Measurements from ENCODE around the gene PDE4D. TPM values are rescaled to one million over a fixed set of nuclear protein-coding genes. Genes with fewer than 3 reads are reported as not detected.

PDE4D gene
- total and polyA plus RNA-seq, 10 of the 15 experiments (the other 5 are each of a cell fraction or from before 2014, with no cell fraction given) = 0.87 to 4.1 (median 2.2) TPM

DNA sequence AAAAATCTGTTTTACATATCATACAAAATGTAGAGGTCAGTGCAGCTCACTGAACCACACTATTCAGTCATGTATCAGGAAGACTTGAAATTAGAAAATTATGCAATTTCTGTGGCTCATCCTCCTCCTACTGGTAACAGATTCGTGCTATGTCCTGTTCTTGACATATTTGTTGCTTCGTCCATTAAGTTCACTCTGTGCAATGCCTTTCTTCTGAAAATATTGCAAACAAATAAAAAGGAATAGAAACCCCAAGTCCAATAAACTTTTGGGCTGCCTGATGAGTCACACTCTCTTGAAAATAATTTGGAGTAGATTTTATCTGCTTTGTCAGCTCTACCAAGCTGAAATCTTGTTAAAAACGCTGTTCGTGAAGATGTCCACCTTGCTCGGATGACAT lies 919.4 kb downstream of the PDE4D start:
- Histone ChIP-seq H3K4me3 (no peak overlapping the region), H3K4me2 (ENCODE audit: control insufficient read depth, insufficient read depth) (no peak overlapping the region), H3K9me3 (replicated peaks; ENCODE audit: control insufficient read depth, insufficient read depth, low read length) (no peaks in the 10 kb centered on the region), H3K9ac (ENCODE audit: control insufficient read depth, insufficient read depth, low read length) (no peak overlapping the region), H2AFZ (ENCODE audit: control insufficient read depth, low read depth, low read length) (no peak overlapping the region), H3K27me3 (replicated peaks in 1 of 2; ENCODE audit: control insufficient read depth in 2 of 2, insufficient read depth in 2 of 2, low read length in 1 of 2) (no peaks in the 10 kb centered on the region), H3K27ac (ENCODE audit: control insufficient read depth, insufficient read depth) (no peak overlapping the region), H3K4me1 (ENCODE audit: control insufficient read depth, insufficient read depth, low read length) (no peaks in the 10 kb centered on the region), H4K20me1 (ENCODE audit: control insufficient read depth, insufficient read depth) (no peaks in the 10 kb centered on the region), H3K36me3 (ENCODE audit: control insufficient read depth in 2 of 2, insufficient read depth in 2 of 2, low read length in 1 of 2) (no peaks in the 10 kb centered on the region), H3K79me2 (ENCODE audit: control insufficient read depth, insufficient read depth, low read length) (no peaks in the 10 kb centered on the region)
- ChIA-PET SMC1A (ENCODE audit: uncharacterized antibody, unreplicated experiment) (interaction anchor here (0.9 to 1.3 kb wide), 2 partner anchors 11 to 88 kb away, joined by 3 to 4 read pairs; no protein-coding TSS in a partner anchor), RAD21 (ENCODE audit: unreplicated experiment) (no interaction called here), CTCF (no interaction called here), POLR2A (no interaction called here)
- WGBS (ENCODE audit: insufficient coverage, insufficient replicate concordance, low lambda C conversion rate, missing lambda C conversion rate) = 35% methylated on average over 5 of the region's 5 CpGs
- FAIRE-seq (no peak), ATAC-seq (no peak), DNase-seq (ENCODE audit: low read depth, low spot score) (no peak)
- intact Hi-C loops (cut with micrococcal nuclease; ENCODE audit: unreplicated experiment) = no loop called here
- no TSS peak for BruUV-seq (replicated peaks)
- in situ Hi-C loops (cut with MboI) = no loop called here
- no peak for TF ChIP-seq EGR1 (IDR thresholded peaks at IDR 0.05; ENCODE audit: borderline replicate concordance in 1 of 2, low read depth in 2 of 2, low read length in 2 of 2)

DNA sequence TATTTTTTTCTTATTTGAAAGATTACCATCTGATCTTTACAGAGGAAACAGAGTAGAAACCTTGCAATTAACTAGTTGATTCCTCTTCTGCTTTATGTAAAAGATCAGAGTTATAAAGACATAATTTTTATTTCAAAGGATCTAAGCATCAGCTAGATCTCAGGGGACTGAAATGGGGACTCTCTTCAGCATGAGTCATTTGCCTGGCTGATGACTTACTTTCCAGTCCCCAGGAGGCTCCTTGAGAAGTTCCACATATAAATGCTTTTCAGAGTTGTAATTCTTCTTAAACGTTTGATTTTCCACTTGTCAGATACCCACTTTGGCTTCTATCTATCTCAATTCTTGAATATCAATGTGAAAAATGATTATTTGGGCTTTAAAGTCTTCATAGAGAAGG lies 921.2 kb downstream of the PDE4D start:
- ChIA-PET RAD21 (ENCODE audit: unreplicated experiment) (no interaction called here), CTCF (interaction anchor here (1.9 kb wide), 1 partner anchor 34 kb away, joined by 5 read pairs; no protein-coding TSS in a partner anchor), SMC1A (ENCODE audit: uncharacterized antibody, unreplicated experiment) (no interaction called here), POLR2A (no interaction called here)
- ATAC-seq (0 out of 3 replicates have a peak, but pooled peaks have one; percentile 21), FAIRE-seq (no peak), DNase-seq (ENCODE audit: low read depth, low spot score) (no peak)
- TF ChIP-seq, protein P1, sequence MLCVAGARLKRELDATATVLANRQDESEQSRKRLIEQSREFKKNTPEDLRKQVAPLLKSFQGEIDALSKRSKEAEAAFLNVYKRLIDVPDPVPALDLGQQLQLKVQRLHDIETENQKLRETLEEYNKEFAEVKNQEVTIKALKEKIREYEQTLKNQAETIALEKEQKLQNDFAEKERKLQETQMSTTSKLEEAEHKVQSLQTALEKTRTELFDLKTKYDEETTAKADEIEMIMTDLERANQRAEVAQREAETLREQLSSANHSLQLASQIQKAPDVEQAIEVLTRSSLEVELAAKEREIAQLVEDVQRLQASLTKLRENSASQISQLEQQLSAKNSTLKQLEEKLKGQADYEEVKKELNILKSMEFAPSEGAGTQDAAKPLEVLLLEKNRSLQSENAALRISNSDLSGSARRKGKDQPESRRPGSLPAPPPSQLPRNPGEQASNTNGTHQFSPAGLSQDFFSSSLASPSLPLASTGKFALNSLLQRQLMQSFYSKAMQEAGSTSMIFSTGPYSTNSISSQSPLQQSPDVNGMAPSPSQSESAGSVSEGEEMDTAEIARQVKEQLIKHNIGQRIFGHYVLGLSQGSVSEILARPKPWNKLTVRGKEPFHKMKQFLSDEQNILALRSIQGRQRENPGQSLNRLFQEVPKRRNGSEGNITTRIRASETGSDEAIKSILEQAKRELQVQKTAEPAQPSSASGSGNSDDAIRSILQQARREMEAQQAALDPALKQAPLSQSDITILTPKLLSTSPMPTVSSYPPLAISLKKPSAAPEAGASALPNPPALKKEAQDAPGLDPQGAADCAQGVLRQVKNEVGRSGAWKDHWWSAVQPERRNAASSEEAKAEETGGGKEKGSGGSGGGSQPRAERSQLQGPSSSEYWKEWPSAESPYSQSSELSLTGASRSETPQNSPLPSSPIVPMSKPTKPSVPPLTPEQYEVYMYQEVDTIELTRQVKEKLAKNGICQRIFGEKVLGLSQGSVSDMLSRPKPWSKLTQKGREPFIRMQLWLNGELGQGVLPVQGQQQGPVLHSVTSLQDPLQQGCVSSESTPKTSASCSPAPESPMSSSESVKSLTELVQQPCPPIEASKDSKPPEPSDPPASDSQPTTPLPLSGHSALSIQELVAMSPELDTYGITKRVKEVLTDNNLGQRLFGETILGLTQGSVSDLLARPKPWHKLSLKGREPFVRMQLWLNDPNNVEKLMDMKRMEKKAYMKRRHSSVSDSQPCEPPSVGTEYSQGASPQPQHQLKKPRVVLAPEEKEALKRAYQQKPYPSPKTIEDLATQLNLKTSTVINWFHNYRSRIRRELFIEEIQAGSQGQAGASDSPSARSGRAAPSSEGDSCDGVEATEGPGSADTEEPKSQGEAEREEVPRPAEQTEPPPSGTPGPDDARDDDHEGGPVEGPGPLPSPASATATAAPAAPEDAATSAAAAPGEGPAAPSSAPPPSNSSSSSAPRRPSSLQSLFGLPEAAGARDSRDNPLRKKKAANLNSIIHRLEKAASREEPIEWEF (IDR thresholded peaks at IDR 0.05; ENCODE audit: insufficient replicate concordance, low read depth, low read length) = no peak
- no peak for TF ChIP-seq RBBP5 (conservative IDR thresholded peaks at IDR 0.05)
- intact Hi-C loops (cut with micrococcal nuclease; ENCODE audit: unreplicated experiment) = no loop called here
- Histone ChIP-seq H4K20me1 (ENCODE audit: control insufficient read depth, insufficient read depth) (no peaks in the 10 kb centered on the region), H3K27me3 (replicated peaks in 1 of 2; ENCODE audit: control insufficient read depth in 2 of 2, insufficient read depth in 2 of 2, low read length in 1 of 2) (no peaks in the 10 kb centered on the region), H3K79me2 (ENCODE audit: control insufficient read depth, insufficient read depth, low read length) (no peaks in the 10 kb centered on the region), H2AFZ (ENCODE audit: control insufficient read depth, low read depth, low read length) (no peak overlapping the region), H3K9me3 (replicated peaks; ENCODE audit: control insufficient read depth, insufficient read depth, low read length) (no peaks in the 10 kb centered on the region), H3K4me2 (ENCODE audit: control insufficient read depth, insufficient read depth) (no peak overlapping the region), H3K36me3 (ENCODE audit: control insufficient read depth in 2 of 2, insufficient read depth in 2 of 2, low read length in 1 of 2) (no peaks in the 10 kb centered on the region), H3K27ac (ENCODE audit: control insufficient read depth, insufficient read depth) (no peak overlapping the region), H3K9ac (ENCODE audit: control insufficient read depth, insufficient read depth, low read length) (no peak overlapping the region), H3K4me3 (no peak overlapping the region), H3K4me1 (ENCODE audit: control insufficient read depth, insufficient read depth, low read length) (no peaks in the 10 kb centered on the region)
- 7% methylated on average over 1 of the region's 1 CpG for WGBS (ENCODE audit: insufficient coverage, insufficient replicate concordance, low lambda C conversion rate, missing lambda C conversion rate)
- in situ Hi-C loops (cut with MboI) = no loop called here
- BruUV-seq (replicated peaks) = no TSS peak

All from GM12878 (cell line).